ENCODE data around the gene DCTN4.
"Not testable (repeated sequence)": the region's sequence is repeated elsewhere in the genome, so short reads cannot be mapped to it uniquely, and the experiment has no call there.

DCTN4 gene
- 58.4 to 74.5 reads per million in 2 experiments for total RNA-seq

DNA sequence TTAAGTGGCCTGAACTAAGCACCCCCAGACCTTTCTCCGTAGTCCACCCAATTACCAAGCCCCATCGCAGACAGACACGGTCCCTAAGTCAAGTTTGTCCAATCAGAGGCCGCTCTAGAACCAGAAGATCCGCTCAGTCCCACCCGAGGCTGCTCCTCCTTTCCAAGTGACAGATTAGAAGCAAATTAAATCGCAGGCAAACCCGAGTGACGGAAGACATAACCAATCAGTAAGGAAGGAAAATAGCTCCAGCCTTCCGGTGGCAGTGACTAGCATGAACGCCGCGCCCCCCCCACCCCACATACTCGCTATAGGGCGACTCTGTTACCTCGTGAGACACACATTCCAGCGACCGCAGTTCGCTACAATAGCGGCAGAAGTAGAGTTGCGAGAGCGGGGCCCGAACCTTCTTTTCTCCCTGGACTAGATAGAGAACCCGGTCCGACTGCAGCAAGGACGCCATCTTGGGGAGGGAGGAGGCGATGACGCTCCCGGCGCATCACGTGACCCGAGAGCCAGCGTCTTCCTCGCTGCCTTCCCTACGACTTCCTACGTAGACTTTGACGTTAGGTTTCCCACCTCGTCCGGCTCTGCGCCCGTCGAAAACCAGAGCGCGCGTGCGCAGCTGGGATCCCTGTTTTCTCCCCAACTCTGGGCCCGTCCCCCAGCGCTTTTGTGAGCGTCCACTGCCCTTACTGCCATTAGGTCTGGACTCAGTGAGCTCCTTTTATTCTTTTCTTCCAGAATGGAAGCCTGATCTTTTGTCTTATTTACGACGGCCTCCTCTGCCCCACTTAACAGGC, at the start of gene DCTN4:
DCTN4 (minus strand) TSS at position 487 of the 803 bp plus-strand sequence; CDS start at position 463, 24 bp downstream.
- DNase-seq (ENCODE audit: low read depth) = peak; percentile 92

DNA sequence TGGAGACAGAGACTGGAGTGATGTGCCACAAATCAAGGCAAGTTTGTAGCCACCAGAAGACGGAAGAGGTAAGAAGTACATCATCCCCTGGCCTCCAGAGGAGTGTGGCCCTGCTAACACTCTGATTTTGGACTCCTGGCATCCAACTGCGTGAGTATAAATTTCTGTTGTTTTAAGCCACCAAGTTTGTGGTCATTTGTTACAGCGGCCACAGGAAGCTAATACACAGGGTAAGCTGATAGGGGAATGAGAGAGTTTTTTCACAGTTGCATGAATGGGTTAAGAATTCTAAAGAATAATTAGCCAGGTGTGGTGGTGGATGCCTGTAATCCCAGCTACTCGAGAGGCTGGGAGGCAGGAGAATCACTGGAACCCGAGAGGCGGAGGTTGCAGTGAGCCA, 45.6 kb upstream of the DCTN4 start:
- DNase-seq (ENCODE audit: low read depth) = no peak

DNA sequence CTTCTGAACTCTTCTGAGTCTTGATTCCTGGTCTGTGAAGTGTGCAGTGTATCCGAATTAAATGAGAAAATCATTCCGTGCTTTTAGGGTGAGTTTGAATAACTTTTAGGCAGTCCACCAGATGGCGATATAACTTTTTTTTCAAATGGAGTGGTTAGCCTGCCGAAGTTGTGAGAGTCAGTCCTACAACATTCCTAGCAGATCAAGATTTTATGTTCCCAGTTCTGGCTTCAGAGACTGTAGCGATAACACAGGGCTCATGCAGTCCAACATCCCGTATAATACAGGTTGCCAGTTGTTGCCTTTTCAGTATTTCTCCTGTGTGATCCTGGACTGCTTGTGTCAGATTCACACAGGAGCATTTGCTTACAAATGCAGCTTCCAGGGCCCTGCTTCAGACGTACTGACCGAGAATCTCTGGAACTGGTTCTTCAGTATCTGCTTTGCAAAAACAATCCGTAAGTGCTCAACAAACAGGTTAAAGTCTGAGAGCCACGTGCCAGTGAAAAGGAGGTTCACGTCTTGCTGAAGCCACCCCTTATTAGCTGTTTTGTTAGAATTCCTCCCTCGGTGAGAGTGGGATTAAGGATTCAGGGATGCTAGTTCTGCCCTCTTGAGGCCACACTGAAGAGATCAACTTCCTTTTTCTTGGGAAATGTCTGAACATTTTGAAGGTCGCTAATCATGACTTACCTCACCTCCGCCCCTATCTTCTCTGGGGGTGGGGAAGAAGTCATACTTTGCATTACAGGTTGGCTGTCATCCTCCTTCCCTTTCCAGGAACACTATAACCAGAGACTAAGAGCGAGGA, 42.5 kb upstream of the DCTN4 start:
- DNase-seq (ENCODE audit: low read depth) = no peak

DNA sequence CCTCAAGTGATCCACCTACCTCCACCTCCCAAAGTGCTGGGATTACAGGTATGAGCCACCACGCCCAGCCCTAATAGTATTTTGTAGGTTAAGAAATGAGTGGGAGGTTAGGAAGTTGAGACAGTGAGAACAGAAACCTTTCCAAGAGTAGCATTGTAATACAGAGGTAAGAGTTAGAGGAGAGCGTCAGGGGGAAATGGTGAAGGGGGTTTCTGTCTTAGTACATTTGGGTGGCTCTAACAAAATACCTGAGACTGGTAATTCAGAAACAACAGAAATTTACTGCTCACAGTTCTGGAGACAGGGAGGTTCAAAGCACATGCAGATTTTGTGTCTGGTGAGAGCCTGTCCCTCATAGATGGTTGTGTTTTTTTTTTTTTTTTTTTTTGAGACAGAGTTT, 38.6 kb upstream of the DCTN4 start:
- no peak for DNase-seq (ENCODE audit: low read depth)

DNA sequence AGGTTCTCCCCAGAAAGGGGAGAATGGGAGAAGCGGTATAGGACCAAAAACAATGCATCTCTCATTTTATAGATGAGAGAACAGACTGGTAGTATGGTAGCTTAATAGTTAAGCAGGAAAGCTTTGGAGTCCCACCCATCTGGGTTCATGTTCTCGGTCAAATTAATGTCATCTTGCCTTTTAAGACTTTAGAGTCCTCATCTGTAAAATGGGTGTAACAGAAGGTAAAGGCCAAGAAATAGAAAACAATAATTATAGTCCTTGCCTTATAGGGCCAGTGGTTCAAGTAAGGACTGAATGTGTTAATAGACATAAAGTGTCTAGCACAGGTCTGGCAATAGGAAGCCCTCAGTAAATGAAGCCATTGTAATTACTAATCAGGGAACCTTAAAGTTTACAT, 36.1 kb upstream of the DCTN4 start:
- DNase-seq (ENCODE audit: low read depth) = no peak

DNA sequence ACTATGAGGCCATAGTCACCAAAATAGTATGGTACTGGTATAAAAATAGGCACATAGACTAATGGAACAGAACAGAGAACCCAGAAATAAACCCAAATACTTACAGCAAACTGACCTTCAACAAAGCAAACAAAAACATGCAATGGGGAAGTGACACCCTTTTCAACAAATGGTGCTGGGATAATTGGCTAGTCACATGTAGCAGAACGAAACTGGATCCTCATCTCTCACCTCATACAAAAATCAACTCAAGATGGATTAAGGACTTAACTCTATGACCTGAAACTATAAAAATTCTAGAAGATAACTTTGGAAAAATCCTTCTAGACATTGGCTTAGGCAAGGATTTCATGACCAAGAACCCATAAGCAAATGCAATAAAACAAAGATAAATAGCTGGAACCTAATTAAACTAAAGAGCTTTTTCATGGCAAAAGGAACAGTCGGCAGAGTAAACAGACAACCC, 34.6 kb upstream of the DCTN4 start:
- DNase-seq (ENCODE audit: low read depth) = not testable (repeated sequence)

DNA sequence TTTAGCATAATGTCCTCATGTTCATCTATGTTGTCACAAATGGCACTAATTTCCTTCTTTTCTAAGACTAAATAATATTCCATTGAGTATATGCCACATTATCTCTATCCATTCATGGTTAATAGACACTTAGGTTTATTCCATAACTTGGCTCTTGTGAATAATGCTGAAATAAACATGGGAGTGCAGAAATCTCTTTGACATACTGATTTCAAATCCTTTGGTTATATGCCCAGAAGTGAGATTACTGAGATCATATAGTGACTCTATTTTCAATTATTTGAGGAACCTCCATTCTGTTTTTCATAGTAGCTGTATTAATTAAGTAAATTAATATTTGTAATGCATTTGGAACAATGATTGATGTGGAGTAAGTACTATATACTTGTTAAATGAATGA, 32.7 kb upstream of the DCTN4 start:
- DNase-seq (ENCODE audit: low read depth) = no peak

DNA sequence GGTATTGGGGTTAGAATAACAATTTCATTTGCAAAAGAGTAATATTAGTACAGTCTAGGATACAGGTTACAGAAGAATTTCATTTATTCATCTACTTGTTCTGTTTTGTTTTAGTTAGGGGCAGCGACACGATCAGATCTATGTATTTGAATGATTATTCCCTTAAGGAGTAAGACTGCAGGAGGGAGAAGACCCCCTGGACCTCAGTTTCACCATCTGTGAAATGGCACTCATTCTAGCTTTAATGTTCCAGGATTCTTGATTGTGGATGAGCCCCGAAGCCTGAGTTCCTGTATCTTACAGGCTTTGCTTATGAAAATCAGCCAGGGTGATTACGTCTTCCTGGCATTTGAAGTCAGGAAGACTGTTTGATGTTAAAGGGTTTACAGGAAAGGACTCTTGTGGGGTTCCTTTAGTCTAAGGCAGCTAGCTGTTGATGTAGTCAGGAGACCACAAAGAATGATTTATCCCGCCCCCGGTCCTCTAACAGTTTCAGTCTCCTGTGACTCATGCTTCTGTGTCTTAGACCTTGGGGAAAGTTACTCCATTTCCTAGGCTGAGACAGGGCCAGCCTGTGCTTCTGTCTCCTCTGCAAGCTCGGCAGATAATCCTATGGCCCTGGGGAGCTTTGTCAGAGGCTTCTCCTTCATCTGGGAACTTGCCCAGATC, 31.3 kb upstream of the DCTN4 start:
- DNase-seq (ENCODE audit: low read depth) = peak; percentile 30

DNA sequence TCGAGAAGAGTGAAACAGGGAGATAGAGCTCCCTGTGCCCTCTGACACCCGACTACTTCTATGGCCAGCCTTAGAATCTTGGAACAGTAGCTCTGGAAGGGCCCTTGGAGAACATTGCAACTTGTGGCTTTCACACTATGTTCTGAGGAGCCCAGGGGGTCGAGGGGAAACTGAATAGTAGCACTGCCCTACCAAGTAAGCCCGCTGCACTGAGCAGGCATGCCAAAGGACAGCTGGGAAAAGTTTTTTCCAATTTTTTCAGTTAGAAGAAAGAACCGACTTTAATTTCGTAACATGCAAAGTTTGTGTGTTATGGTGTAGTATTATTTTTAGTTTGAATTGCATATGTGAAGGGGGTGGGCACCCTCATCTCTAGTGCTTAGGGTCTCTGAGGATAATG, 30.6 kb upstream of the DCTN4 start:
- no peak for DNase-seq (ENCODE audit: low read depth)

DNA sequence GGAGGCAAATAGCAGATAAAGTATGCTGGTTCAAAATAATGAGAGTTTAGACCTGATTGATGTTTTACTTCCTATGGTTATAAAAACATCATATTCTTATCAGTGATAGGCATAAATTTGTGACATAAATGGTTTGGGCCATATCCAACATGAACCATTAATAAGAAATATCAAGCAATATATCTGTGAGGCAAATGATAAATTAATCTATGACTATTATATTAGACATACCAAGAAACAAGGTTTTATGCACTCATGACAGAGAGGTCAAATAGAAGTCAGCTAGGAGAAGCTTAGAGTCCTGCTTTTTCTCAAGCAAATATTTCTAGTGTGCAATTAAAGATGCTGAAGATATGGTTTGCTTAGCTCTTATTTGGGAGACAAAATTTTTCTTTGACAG, 30.2 kb upstream of the DCTN4 start:
- no peak for DNase-seq (ENCODE audit: low read depth)

DNA sequence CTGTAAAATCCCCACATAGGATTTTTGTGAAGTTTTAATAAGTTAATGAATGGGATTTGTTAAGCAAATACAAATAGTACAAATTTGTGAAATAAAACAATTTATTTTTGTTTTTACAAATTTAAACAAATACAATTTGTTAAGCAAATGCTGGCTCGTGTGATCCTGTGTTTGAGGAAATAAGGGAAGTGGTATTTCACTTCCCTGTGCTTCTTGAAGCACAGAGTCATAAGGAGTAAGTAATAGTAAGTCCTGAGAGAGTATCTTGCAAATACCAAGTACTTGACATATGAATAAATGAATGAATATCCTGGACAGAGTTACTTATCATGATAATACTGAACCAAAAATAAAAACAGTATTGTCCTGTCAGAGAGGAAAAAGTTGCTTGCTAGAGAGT, 28.8 kb upstream of the DCTN4 start:
- DNase-seq (ENCODE audit: low read depth) = no peak

DNA sequence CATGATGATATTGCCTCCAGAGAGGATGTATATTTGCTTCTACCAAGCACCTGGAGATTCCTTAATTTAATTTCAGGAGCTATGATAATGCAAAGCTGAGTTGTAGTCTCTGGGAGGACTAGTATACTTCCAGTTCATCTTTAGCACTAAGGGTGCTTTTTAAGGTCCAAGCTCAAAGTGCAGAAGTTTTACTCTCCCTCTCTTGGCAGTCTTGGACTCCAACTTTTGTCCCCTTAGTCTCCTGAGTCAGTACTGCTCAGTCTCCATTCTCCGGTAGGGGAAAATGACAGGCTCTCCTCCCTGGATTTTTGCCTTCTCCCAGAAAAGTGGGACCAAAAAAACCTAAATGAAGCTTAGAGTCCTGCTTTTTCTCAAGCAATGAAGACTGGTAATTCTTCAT, 28.1 kb upstream of the DCTN4 start:
- DNase-seq (ENCODE audit: low read depth) = no peak

DNA sequence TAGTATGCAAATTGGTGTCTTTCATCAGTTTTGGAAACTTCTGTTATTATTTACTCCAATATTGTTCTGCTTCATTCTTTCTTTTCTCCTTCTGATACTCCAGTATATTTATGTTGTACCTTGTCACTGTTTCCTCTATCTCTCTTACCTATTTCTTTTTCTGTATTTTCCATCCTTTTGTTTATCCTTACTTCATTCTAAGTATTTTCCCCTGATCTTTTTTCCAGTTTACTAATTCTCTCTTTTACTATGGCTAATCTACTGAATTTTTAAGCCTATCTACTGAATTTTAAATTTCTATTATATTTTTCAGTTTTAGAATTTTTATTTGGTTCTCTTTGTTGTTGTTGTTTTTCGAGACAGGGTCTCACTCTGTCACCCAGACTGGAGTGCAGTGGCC, 27.1 kb upstream of the DCTN4 start:
- no peak for DNase-seq (ENCODE audit: low read depth)

DNA sequence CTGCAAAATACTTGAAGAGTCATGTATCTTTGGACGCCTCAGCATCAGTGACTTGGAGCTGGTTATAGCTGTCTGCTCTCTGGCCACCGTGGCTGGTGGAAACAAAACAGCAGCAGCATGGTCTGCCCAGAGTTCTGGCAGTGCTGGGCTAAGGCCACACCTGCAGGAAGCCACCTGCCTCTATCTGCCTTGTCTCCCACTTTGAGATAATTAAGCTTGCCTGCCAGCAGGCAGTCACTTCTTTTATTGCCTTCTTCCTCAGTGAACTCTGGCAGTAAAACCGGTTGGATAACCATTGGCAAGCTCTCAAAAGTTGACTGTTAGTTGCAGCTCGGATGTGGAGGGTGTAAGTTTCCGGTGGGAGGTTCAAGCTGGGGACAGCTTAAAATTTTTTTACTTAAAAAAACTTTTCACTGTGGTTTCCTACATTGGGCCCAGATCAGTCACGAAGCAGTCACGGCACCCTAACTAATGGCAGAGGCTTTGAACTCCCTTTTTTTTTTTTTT, 24.7 kb upstream of the DCTN4 start:
- peak; percentile 58 for DNase-seq (ENCODE audit: low read depth)

DNA sequence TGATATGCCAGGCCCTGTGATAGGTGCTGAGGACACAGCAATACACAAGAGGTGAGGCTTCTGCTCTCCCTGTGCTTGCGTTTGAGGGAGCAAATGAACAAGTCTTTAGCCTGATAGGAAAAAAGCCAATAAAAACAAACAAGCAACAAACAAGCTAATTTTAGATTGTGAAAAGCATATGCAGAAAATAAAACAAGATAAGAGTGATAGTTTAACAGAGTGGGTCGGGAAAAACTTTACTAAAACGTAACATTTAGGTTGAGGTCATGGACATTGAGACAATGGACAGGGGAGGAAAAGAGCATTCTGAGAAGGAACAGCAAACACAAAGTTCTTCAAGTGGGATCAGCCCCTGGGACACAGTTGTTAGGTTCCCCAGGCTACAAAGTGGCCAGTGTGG, 24.0 kb upstream of the DCTN4 start:
- DNase-seq (ENCODE audit: low read depth) = no peak

DNA sequence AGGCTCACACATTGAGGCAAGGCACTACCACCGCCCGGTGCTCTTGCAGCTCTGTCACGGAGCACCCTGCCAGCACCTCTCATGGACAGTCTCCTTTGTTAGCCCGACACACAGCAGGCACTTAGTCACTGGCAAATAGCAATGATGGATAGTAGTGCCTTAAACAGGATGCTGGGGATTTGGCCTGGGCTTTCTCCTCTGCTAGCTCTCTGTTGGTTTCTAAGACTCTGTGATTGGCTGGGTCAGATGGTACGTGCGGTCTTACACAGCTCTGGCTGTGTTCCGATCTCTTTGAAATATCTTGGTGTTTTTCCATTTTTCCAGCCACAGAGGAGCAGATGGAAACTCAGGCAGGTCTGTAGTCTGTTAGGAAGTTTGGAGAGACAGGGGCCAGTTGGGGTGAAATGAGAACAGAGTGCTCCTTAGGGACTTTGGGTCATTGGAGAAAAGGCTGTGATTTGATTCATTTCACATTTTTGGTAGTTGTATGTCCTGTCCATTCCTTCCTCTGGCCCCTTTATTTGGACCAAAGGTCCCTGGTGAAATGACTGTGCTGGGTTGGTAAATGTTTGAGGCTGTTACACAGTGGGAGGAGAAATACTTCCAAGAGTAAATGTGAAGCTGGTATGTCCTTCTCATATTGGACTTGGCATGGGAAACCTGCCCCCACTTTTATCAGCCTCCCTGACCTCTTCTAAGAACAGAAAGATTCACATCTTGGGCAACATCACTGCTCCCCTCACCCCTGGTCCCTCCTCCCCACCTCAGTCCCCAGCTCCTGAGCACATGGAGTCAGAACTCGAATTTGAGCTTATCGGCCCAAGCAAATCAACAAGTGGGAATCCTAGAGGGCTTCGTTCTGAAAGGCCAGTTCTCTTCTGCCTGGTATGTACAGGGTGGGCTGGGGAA, 23.1 kb upstream of the DCTN4 start:
- DNase-seq (ENCODE audit: low read depth) = no peak

DNA sequence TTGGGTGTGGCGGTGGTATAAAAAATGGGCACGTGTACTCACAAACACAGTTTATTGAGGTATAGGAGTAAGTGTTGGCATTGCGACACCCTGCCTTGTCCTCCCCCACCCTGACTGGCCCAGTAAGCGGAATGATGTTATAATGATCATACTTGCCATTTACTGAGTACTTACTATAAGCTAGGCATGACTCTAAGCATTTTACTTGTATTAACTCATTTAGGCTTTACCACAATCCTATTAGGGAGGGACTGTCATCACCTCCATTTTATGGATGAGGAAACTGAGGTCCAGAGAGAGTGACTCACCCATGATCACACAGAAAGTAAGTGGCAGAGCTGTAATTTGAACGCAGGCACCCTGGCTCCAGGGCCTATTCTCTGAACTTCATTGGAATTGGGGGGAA, 22.0 kb upstream of the DCTN4 start:
- no peak for DNase-seq (ENCODE audit: low read depth)

DNA sequence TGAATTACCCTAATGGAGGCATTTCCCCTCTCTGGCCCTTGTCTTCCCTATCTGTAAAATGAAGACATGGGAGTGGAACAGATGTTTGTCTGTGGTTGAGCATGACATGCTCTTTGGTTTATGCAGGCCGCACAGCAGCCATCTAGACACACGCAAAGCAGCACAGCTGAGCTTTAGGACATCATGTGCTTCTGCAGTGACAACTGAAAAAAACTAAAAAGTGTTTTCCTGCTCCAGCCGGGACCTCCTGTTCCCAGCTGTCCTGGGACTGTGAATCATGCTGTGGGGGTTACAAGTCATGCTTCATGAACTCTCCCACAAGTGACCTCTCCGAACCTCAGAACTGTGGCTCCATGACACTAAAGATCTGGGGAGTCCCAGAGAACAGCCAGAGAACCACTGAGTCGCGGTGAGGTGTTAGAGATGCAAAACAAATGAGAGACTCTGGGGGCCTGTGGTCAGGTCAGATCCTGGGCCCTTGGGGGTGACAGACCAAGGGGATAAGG, 21.4 kb upstream of the DCTN4 start:
- no peak for DNase-seq (ENCODE audit: low read depth)

DNA sequence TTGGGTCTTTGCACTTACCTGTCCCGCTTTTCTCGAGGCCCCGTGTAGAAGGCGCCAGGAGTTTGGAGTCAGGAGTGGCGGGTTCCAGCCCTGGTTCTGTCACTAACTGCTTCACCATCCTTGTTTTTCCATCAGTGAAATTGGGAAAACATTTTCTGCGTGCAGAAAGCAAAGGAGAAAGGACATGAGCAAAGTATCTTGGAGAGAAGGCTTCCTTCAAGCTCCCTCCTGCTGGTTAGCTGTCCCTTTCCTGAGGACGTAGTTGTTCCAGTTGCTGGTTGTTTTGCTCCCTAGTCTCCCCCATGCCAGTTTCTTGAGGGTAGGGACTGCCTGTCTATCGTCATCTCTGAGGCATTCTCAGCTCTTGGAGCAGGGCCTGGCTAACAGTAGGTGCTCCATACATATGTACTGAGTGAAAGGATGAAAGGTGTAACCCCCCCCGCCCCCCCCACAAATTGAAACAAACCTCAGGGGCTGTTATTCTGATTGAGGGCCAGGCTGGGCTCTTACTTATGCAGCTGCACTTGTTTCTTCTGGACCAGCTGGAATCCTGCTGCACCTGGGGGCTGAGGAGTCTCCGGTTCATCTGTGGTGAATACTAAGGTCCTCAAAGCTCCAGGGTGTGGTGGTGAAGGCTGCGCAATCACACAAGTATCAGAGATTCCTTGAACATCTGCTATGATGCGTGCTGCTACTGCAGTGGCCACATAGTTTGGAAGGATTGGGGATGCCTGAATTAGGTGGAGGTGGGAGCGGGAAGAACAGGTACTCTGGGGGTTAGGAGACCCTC, 20.8 kb upstream of the DCTN4 start:
- no peak for DNase-seq (ENCODE audit: low read depth)
